GM18519 (cell line): ENCODE results near the gene NPAS3.

ENCODE experiments used
- ATAC-seq: cut with Tn5 transposase; IDR thresholded peaks from one replicate; pipeline ENCODE4 v1.9.1; 2021; ENCODE audit warnings: mild to moderate bottlenecking, moderate library complexity; ENCODE audit not compliant: unreplicated experiment, low FRiP score

NPAS3 gene

DNA sequence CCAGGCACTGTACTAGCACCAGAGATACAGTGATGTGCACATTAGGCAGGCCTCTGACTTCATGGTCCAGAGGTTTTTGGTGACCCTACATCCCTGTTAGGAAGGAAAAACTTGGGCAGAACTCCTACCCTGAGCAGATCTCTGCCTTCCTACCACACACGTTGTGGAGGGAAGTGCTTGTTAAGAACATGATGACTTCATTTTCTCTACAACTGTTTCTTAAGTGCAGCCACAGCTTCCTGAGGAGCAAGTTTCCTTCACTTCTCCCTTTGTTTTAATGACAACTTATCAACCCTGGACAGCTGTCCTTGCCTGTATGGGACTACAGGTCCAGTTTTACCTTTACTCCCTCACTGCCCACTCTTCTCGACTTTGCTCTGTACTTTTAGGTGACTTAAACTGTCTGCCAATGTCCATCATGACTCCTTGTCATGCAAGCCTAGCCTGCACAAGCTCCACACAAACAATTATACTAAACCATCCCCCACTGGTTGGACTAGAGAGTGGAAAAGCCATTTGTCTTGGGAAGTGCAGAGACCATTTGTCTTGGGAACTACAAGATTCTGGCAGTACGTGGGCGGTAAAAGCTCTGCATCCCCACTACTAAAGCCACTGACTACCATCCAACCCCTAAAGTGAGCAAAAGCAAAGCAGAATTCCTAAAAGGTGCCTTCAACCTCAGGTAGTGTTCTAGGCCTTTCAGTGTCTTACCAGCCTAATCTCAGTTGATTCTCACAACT, 652.4 kb downstream of the NPAS3 start:
- no peak for ATAC-seq

DNA sequence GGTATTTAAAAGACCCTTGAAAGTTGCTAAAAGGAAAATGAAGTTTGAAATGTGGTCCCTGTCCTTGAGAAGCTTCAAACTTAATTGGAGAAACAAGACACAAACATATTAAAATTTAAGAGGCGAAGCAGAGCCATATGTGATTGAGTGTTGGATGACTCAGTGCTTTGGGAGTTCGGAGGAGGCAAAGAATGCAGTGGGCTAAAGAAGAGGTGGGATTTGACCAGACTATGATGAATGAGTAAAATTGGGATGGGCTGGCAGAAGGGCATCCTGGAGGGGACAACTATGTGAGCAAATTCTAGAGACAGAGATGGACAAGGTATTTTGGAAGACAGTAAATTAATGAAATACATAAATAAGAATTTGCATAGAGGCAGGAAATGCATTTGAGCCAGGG, 653.6 kb downstream of the NPAS3 start:
- ATAC-seq, result no peak

DNA sequence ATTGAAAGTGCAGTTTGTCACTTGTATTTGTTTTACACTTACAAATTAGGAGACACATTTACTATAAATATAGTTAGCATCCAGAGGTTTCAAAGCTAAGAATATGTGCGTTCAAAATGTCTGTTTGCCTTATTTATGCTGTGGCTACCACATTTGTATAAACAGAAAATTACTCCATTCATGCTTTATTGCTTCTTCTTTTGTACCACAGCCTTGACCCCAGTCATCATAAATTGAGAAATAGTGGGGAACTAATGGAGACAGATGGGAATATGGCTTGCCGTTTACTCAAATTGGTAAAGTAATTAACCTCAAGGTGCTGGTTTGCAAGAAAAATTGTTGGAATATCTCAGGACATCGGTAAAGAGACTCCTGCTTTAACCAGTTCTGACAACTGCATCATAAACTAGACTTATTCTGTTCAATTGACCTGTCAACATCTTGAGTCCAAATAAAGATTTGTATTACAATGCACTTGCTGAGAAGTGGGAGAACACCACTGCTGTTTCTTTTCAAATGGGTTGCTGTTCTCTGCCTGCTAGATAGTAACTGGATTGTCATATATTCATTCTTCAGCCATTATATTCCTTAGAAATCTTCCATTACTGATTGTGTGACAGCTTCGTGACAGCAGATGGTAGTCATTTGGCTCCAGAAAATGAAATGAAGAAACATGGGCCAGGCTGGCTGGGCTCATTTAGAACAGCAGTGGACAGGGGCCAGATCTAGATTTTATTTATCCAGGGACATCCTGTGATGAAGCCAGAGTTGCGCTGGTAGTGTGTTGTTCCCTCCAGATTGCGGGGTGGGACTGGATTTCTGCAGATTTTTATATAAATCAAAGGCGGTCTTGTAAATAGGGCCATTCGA, 657.8 kb downstream of the NPAS3 start:
- ATAC-seq, result no peak

DNA sequence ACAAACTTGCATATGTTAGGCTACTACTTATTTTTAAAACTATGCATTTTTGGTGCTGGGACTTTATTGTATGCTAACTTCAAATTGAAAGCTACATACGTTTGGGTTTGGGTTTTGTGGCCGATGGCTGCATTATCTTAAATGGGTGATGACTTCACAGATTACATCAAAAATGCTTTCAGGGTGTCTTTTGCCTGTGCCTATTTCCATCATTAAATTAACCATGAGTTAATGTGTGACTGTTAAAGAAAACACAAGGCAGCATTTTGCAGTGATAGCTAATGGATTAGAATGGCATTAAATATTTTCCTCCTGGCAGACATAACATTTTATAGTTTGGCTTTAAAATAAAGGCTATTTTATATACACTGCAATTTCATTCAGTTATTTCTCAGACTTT, 659.9 kb downstream of the NPAS3 start:
- no peak for ATAC-seq

DNA sequence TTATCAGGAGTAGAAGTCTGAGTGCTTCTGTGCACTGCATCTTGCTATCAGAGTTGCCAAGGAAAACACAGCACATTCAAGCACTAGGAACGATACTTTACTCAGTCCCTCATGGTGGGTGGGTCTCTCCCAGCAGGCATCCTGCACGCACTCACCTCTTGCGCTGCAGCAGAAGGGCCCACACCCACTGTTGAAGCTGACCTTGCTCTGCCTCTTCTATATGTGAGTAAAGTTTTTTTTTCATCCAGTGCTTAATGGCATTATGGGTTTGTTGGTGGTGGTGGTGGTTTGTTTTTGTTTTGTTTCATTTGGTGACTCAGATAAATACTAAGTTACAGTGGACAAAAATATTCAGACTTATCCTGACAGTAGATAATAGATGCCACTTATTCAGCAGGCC, 663.7 kb downstream of the NPAS3 start:
- ATAC-seq, result no peak

DNA sequence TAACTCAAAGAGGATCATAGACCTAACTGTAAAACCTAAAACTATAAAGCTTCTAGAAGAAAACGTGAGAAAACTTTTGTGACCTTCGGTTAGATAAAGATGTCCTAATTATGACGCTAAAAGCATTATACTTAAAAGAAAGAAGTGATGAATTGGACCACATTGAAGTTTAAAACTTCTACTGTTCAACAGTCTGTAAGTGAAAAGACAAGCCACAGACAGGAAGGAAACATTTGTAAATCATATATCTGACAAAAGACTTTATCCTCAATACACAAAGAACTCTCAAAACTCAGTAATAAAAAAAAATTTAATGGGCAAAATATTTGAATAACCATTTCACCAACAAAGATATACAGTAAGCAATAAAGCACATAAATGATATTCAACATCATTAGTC, 667.9 kb downstream of the NPAS3 start:
- ATAC-seq, result no peak

DNA sequence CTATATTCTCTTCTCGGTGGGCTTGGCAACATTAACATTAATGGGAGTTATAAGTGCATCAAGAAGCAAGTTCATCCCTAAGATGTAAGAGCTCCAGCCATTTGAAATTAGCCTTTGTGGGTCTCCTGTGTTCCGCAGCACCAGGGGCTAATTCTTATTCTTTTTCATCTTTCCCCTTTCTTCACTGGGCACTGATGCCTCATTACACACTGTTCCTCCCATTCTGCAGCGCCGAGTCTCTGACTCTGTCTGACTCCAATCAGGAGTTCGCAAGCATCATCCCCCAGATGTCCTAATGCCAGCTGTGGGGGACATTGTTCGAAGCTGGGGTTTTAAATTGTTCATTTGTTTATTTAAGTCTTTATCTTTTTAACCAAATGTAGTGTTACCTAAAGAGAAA, 670.9 kb downstream of the NPAS3 start:
- ATAC-seq, result no peak

DNA sequence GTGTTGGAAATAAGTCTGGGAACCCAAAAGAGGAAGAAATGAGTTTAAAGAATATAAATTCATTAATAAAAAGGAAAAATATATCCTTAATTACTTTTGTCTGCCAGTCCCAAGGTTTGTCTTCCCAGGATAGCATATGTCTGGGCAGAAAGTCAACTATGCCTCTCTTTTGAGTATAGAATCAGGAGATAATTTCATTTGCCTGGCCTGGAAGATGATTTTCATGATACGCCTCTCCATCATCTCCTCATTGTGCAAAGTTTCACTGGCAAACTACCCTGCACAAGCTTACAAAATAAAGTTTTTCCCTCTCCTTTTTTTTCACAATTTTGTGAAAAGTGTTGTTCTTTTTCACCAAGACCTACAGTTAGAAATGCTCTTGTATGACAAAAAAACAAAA, 671.4 kb downstream of the NPAS3 start:
- ATAC-seq, result no peak

DNA sequence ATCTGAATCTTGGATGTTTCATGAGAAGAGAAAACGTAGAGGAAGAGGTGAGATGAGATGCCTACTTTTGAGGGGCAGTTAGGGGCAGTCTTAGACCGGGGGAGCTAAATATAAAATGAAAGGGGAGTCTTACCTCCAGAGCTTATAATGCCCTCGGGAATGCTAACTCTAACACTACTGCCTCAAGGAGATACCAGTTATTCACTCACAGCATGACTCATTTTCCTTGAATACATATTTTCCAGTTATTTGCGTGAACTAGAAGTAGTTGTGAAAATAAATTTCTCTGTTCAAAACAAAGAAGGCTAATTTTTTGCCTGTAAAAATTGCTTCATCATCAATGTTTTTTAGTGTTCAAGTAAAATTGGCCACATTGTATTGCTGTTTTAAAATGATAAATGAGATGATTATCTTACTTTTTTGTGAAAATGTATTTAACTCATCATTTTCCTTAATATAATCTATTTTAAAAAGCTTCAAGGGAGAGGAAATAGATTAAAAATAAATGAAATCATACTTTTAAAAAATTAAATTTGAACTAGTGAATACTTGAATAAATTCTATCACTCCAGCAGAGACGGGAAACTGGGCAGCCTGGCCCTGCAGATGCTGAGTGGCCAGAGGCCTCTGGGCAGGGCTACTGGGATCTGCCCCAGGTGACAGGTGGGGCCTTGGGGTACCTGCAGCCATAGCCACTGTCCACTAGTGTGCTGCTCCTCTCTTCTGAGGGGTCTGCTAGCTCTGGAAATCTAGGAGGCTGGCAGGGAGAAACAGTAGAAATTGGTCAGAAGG, 672.9 kb downstream of the NPAS3 start:
- no peak for ATAC-seq

DNA sequence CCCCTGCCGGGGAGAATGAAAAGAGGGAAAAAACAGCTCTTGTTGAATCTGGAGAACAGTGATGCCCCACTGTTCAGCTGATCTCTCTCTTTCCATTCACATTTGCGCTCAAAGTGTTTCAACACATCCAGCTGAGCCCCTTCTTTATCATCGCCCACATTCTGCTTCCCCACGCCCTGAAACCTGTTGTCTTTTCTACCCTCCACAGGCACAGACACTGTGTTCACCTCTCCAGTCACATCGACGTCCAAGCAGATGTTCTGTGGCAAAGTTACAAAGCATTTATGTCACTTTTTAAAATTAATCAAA, 673.5 kb downstream of the NPAS3 start:
- ATAC-seq, result no peak

DNA sequence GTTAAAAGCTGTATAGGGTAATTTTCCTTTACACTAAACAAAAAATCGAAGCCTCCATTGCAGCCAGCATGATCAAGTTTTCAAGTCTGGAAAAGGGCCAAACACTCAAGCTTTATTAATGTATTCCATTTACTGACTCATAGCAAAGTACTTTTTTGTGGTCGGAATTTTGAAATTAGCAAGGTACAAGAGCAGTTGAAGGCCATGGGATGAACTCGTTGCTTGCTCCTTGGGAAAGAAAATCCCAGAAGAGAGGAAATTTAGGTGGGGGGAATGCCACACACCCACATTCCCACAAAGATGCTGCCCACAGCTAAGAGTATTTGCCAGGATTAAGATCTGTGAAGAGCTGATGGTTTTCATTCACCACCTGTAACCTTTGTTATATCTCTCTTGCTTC, 678.5 kb downstream of the NPAS3 start:
- ATAC-seq, result no peak

DNA sequence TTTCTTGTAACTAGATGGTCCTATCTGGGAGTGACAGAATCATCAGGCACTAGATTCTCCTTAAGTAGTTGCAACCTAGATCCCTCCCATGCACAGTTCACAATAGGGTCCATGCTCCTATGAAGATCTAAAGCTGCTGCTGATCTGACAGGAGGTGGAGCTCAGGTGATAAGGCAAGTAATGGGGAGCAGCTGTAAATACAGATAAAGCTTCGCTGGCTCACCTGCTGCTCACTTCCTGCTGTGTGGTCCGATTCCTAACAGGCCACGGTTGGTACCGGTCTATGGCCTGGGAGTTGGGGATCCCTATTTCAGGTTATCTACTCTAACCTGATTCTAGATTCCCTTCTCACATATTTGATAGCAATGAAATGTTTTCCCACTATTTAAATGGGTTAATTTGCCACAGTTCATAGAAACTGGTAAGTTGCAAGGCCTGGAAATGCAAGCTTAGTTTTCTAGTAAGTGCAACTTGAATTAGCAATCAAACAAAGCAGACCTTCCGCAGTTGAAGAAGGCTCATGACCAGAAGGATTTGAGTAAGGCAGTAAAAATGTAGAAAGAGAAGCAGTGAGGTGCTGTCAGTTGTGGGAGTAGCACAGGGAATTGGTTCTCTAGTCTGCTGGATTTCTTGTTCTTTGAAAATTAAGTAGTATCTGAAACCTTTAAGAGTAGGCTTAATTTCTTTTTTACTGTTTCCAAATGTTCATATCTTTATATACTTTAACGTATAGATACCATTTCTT, 679.9 kb downstream of the NPAS3 start:
- no peak for ATAC-seq

DNA sequence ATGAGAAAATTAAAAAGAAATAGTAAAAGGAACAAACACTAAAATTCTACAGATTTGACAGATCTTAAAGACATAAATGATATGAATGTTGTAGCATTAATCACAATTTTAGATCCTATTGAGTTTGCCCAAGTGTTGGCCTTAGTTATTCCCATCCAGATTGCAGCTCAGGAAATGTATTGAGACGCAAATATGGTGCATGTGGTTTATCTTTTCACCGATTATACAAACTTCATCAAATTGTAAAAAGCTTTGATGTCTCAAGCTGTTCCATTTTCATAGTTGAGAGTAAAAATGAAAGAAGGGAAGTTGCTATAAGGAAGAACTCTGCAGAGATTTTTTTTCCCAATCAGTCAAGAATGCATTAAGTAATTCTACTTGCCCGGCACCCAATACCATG, 683.8 kb downstream of the NPAS3 start:
- no peak for ATAC-seq

DNA sequence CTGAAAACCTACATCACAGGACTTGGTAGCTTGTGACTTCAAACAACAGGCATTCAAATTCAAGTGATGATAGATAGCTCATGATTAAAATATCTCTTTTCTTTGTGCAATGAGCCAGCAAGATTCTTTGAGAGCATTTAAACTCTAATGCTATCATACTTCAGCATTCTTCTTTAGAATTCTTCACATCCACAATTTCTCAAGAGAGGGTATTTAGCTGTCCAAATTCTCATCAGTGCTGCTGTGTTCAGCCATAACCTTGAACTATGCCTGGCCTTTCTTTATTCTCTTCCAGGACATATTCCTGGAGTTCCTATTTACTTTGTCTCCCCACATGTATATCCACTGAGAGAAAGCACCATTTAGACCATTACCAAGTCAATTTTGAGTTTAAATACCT, 691.1 kb downstream of the NPAS3 start:
- no peak for ATAC-seq

DNA sequence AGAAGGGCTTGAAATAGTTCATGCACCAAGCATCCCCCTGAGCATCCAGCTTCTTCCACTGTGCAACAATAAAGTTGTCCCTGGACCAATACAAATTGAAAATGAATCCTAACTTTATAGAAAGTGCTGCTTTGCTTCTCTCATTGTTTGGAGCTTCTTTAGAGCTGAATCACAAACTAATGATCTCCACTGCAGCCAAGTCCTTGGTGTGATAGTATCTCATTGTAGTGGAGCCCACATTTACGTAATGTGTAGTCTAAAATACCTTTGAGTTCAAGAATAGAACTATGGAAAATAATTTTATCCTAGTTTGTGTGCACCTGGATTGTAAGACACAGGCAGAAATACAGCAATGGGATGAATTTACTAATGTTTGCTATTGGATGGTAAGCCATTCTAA, 692.3 kb downstream of the NPAS3 start:
- no peak for ATAC-seq

DNA sequence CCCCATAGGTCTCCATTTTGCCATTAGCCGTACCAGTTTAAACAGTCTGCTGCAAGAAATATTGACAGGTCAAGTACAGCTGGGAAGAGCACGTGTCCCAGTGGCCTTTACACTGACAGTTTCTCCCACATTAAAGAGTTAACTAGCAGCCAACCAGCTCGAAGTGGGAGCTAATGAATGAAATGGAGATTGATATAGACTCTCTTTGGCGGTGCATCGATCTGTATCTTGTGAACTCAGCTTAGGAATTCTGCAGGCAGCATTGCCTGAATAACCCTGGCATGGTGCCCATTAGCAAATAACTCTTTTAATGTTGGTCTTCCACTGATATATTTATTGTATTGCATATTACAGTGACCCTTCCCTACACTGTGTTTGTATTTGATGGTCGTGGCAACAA, 692.8 kb downstream of the NPAS3 start:
- no peak for ATAC-seq

DNA sequence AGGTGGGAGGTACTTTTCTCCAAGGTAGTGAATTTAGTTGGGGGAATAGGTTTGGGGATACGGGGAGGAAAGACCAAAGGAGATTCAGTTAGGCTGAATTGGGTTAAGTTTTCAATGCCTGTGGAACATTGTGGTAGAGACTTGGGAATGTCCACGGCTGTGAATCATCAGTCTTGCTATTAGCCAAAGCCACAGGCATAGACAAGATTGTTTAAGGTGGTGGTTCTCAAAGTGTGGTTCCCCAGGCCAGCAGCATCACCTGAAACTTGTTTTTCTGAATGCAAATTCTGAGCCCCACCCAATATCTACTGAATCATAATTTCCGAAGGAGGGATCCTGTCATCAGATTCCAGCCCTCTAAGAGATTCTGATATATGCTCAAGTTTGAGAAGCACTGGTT, 696.0 kb downstream of the NPAS3 start:
- ATAC-seq, result no peak

DNA sequence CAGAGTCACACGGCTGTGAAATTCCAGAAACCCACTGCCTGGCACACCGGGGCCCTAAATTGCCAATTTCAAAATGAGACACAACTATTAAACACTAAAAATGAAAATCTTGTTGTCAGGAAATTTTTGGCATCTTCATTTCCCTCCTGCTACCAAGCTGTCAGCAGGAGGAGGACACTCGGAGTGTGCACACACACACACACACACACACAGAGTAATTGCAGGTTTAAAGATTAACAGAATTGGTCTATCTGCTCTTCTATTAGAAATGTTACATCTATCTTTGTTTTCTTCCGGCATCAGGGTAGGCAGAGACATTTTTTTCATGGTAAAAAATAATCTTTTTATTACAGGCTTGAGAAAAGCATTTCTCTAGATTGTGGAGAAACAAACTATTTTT, 698.0 kb downstream of the NPAS3 start:
- ATAC-seq, result no peak

DNA sequence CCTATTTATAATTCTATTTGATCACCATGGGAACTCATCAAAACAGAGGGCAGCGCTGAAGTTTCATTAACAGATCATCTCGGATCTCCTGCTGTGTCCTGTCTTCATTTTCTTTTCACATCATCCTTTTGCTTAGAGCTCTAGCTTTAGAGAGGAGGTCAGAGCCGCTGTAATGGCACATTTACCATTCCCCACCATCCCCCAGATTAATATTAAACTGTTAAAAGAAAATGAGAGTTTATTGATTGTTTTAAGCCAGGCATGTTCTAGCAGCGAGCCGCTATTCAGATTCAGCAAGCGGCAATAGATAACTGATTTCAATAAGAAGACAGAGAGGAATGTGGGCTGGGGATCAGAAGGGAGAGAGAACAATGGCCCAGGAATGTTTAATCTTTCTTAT, 703.4 kb downstream of the NPAS3 start:
- no peak for ATAC-seq

DNA sequence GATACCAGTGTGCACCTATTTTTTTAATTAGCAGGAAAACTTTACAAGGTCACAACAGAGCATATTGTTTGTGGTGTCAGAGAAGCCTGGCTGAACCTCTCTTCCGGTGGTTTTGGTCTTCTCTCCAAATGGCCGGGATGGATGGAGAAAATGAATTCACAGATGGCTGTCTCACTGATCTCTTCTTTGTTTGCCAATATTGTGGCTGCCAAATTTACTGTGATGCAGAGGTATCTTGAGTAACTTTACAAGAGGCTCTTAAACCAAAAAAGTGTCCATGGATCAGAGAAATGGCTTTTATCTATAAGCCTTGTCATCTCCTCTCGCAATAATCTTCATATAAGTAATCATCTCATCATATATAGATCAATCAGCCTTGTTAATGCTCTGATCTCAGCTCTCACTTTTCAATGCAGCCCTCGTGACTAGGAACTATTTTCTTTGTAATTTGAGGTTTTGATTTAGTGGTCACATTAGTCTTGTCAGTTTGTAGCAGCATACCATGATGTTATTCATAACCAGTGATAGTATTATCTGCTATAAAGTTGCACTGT, 704.1 kb downstream of the NPAS3 start:
- no peak for ATAC-seq
